HEK293 (cell line): Measurements from ENCODE around the gene KCNJ6.

Source experiments
- CTCF ChIA-PET: fragments of 350-600 bp; formaldehyde crosslinking; extraction: SDS; loops from one replicate; lab custom pipeline; 2021; ENCODE audit warnings: antibody characterized with exemption; lab: Yijun Ruan, JAX
- POLR2A ChIA-PET: fragments of 300-600 bp; formaldehyde crosslinking; extraction: SDS; loops from one replicate; lab custom pipeline; 2020; ENCODE audit warnings: antibody characterized with exemption, inconsistent platforms; lab: Yijun Ruan, JAX
- H3K27ac ChIP-seq: fragments of 200-500 bp; sonication (Bioruptor generic); 2 replicates; pipeline ENCODE4 v1.5.1; 2014; ENCODE audit warnings: low read depth, low read length, control low read depth, inconsistent platforms; ENCODE audit errors: extremely low read depth
- H3K36me3 ChIP-seq, 2 experiments: fragments of 200-500 bp in 1 of 2; sonication (Bioruptor generic) in 1 of 2; 1 replicate in 1 of 2; 2 replicates in 1 of 2; pipeline ENCODE4 v1.5.1; 2014 to 2017; ENCODE audit warnings: inconsistent platforms in 2 of 2, low read length in 2 of 2; ENCODE audit not compliant: control insufficient read depth in 2 of 2, insufficient read depth in 1 of 2
- H3K4me1 ChIP-seq: fragments of 200-500 bp; sonication (Bioruptor generic); 2 replicates; pipeline ENCODE4 v1.5.1; 2014; ENCODE audit warnings: mild to moderate bottlenecking, low read length, inconsistent platforms; ENCODE audit not compliant: control insufficient read depth, insufficient read depth
- H3K4me3 ChIP-seq: 2 replicates; pipeline ENCODE4 v1.5.1; 2011; ENCODE audit warnings: low read depth, mild to moderate bottlenecking, control low read depth, low read length, moderate library complexity
- H3K9me3 ChIP-seq: fragments of 200-500 bp; sonication (Bioruptor generic); 2 replicates; pipeline ENCODE4 v1.5.1; 2014; ENCODE audit warnings: low read depth, low read length, inconsistent platforms; ENCODE audit not compliant: control insufficient read depth, insufficient read depth
- CTCF ChIP-seq: fragments of 450-650 bp; formaldehyde crosslinking; IDR thresholded peaks from 2 replicates; pipeline ENCODE4 v1.5.1; 2016; ENCODE audit warnings: missing biosample characterization, missing genetic modification characterization
- EGR2 ChIP-seq: fragments of 450-650 bp; formaldehyde crosslinking; IDR thresholded peaks from 2 replicates; pipeline ENCODE4 v1.5.1; 2016; ENCODE audit warnings: low read depth, missing biosample characterization, missing genetic modification characterization
- KLF9 ChIP-seq: fragments of 450-650 bp; formaldehyde crosslinking; IDR thresholded peaks from 2 replicates; pipeline ENCODE4 v1.5.1; 2016; ENCODE audit warnings: missing biosample characterization, missing genetic modification characterization, low read depth
- ZBTB10 ChIP-seq: fragments of 450-650 bp; formaldehyde crosslinking; IDR thresholded peaks from 2 replicates; pipeline ENCODE4 v1.5.1; 2016; ENCODE audit warnings: missing biosample characterization, missing genetic modification characterization
- ZBTB44 ChIP-seq: fragments of 450-650 bp; IDR thresholded peaks from 2 replicates; pipeline ENCODE4 v1.5.1; 2018; ENCODE audit warnings: missing biosample characterization, mild to moderate bottlenecking, missing genetic modification characterization
- ZBTB8A ChIP-seq: fragments of 450-650 bp; formaldehyde crosslinking; IDR thresholded peaks from 2 replicates; pipeline ENCODE4 v1.5.1; 2016; ENCODE audit warnings: missing biosample characterization, missing genetic modification characterization
- ZFHX2 ChIP-seq: fragments of 450-650 bp; formaldehyde crosslinking; conservative IDR thresholded peaks from 2 replicates; pipeline ENCODE4 v1.5.1; 2016; ENCODE audit warnings: missing biosample characterization, missing genetic modification characterization
- ZFP37 ChIP-seq: fragments of 450-650 bp; formaldehyde crosslinking; IDR thresholded peaks from 2 replicates; pipeline ENCODE4 v1.5.1; 2016; ENCODE audit warnings: missing biosample characterization, missing genetic modification characterization
- ZIC2 ChIP-seq: fragments of 450-650 bp; formaldehyde crosslinking; IDR thresholded peaks from 2 replicates; pipeline ENCODE4 v1.5.1; 2016; ENCODE audit warnings: missing biosample characterization, missing genetic modification characterization
- ZNF18 ChIP-seq: fragments of 450-650 bp; formaldehyde crosslinking; IDR thresholded peaks from 2 replicates; pipeline ENCODE4 v1.5.1; 2016; ENCODE audit warnings: missing biosample characterization, missing genetic modification characterization
- ZNF324 ChIP-seq: fragments of 450-650 bp; formaldehyde crosslinking; IDR thresholded peaks from 2 replicates; pipeline ENCODE4 v1.5.1; 2016; ENCODE audit warnings: missing biosample characterization, missing genetic modification characterization
- ZNF488 ChIP-seq: fragments of 450-650 bp; formaldehyde crosslinking; IDR thresholded peaks from 2 replicates; pipeline ENCODE4 v1.5.1; 2016; ENCODE audit warnings: missing biosample characterization, missing genetic modification characterization
- ZNF658 ChIP-seq: fragments of 450-650 bp; formaldehyde crosslinking; IDR thresholded peaks from 2 replicates; pipeline ENCODE4; 2016; ENCODE audit warnings: missing biosample characterization, missing genetic modification characterization
- ZNF768 ChIP-seq: fragments of 450-650 bp; formaldehyde crosslinking; IDR thresholded peaks from 2 replicates; pipeline ENCODE4 v1.5.1; 2018; ENCODE audit warnings: missing biosample characterization, mild to moderate bottlenecking, missing genetic modification characterization
- ZNF777 ChIP-seq: fragments of 450-650 bp; formaldehyde crosslinking; IDR thresholded peaks from 2 replicates; pipeline ENCODE4 v1.5.1; 2017; ENCODE audit warnings: missing biosample characterization, missing genetic modification characterization, borderline replicate concordance
- ZNF791 ChIP-seq: fragments of 450-650 bp; formaldehyde crosslinking; IDR thresholded peaks from 2 replicates; pipeline ENCODE4 v1.5.1; 2016; ENCODE audit warnings: missing biosample characterization, missing genetic modification characterization
- ZSCAN23 ChIP-seq: fragments of 450-650 bp; formaldehyde crosslinking; IDR thresholded peaks from 2 replicates; pipeline ENCODE4 v1.5.1; 2016; ENCODE audit warnings: missing biosample characterization, missing genetic modification characterization

The KCNJ6 gene

GRCh38 chr21:37563641-37564340 is 352.5 kb downstream of the KCNJ6 start (continued):
- peak; percentile 92 for TF ChIP-seq ZBTB10 (tag by site-specific recombination)
- peak; percentile 59 for TF ChIP-seq ZBTB8A (tag by site-specific recombination)
- TF ChIP-seq ZFHX2 (tag by site-specific recombination), result peak; percentile 62; the same call in 1 of the 2 replicates
- peak; percentile 23; the same call in 1 of the 2 replicates for TF ChIP-seq EGR2
- TF ChIP-seq ZNF777 (tag by site-specific recombination), result peak; percentile 85; the same call in 1 of the 2 replicates

GRCh38 chr21:37562920-37563640 is 353.2 kb downstream of the KCNJ6 start:
- no peak for TF ChIP-seq ZIC2 (tag by site-specific recombination)
- TF ChIP-seq ZSCAN23 (tag by site-specific recombination), result 0 out of 2 replicates have a peak, but pooled peaks have one; percentile 35
- TF ChIP-seq ZFP37 (tag by site-specific recombination), result peak; percentile 38; the same call in 1 of the 2 replicates
- Histone ChIP-seq H3K9me3 (no peaks in the 10 kb centered on the region), H3K4me1 (no peaks in the 10 kb centered on the region; the same call in 1 of the 2 replicates), H3K36me3 (no peaks in the 10 kb centered on the region), H3K4me3 (peak overlapping the region; percentile 46), H3K27ac (peak overlapping the region; percentile 45; the same call in 1 of the 2 replicates)
- CTCF ChIA-PET, result interaction anchor here (0.6 to 1.6 kb wide), 11 partner anchors 9 to 1503 kb away, joined by 3 to 7 read pairs (median 4); no protein-coding TSS in a partner anchor
- POLR2A ChIA-PET, result interaction anchor here (0.6 to 2.1 kb wide), 29 partner anchors 8 to 537 kb away, joined by 3 to 23 read pairs (median 4); partner anchors contain the start of genes DYRK1A and VPS26C

GRCh38 chr21:37561941-37562919 is 354.0 kb downstream of the KCNJ6 start:
- no peaks in the 10 kb centered on the region for H3K9me3 ChIP-seq
- ChIA-PET CTCF (no interaction called here), POLR2A (interaction anchor here (0.9 to 2.0 kb wide), 2 partner anchors 16 to 196 kb away, joined by 3 to 7 read pairs; no protein-coding TSS in a partner anchor)
- no peaks in the 10 kb centered on the region; the same call in 1 of the 2 replicates for H3K4me1 ChIP-seq
- no peak overlapping the region for H3K4me3 ChIP-seq
- H3K36me3 ChIP-seq, result no peaks in the 10 kb centered on the region
- H3K27ac ChIP-seq, result no peak overlapping the region
- TF ChIP-seq ZNF18 (tag by site-specific recombination), result no peak
- no peak for TF ChIP-seq ZNF488 (tag by site-specific recombination)
- no peak for TF ChIP-seq ZNF324 (tag by site-specific recombination)
- TF ChIP-seq KLF9 (tag by site-specific recombination), result no peak
- TF ChIP-seq ZNF658 (tag by site-specific recombination), result no peak
- TF ChIP-seq ZNF768 (tag by site-specific recombination), result no peak
- TF ChIP-seq CTCF (tag by site-specific recombination), result no peak
- no peak for TF ChIP-seq ZBTB44 (tag by site-specific recombination)
- no peak for TF ChIP-seq ZNF791 (tag by site-specific recombination)
